Endodermal cell (in vitro differentiated cells): ENCODE measurements around the gene SWT1. TPM values are rescaled to one million over a fixed set of nuclear protein-coding genes. Genes with fewer than 3 reads are reported as not detected.

ENCODE experiments used
- DNase-seq: peaks from one replicate; pipeline ENCODE4 v3.0.0-alpha.2; 2017
- H3K27ac ChIP-seq: 2 replicates; pipeline ENCODE4 v1.5.1; 2013; ENCODE audit warnings: mild to moderate bottlenecking, low read depth, low read length, moderate library complexity
- H3K27me3 ChIP-seq: 2 replicates; pipeline ENCODE4 v1.6.1; 2013; ENCODE audit warnings: mild to moderate bottlenecking, low read length, moderate library complexity; ENCODE audit not compliant: insufficient read depth, control insufficient read depth, poor library complexity, severe bottlenecking
- H3K36me3 ChIP-seq: 2 replicates; pipeline ENCODE4 v1.7.0; 2013; ENCODE audit warnings: mild to moderate bottlenecking, low read length, moderate library complexity; ENCODE audit not compliant: control insufficient read depth, insufficient read depth
- H3K4me1 ChIP-seq: one replicate; pipeline ENCODE4 v1.7.0; 2013; ENCODE audit warnings: low read length; ENCODE audit not compliant: control insufficient read depth, insufficient read depth
- H3K4me3 ChIP-seq: 2 replicates; pipeline ENCODE4 v1.5.1; 2013; ENCODE audit warnings: mild to moderate bottlenecking, low read length, moderate library complexity
- H3K9ac ChIP-seq: 2 replicates; pipeline ENCODE4 v1.6.1; 2013; ENCODE audit warnings: mild to moderate bottlenecking, low read length, moderate library complexity; ENCODE audit not compliant: poor library complexity, severe bottlenecking; ENCODE audit errors: extremely low read depth
- H3K9me3 ChIP-seq: 2 replicates; pipeline ENCODE4 v1.6.1; 2013; ENCODE audit warnings: mild to moderate bottlenecking, low read length, moderate library complexity; ENCODE audit not compliant: control insufficient read depth
- H3K27ac Mint-ChIP-seq: 2 replicates; pipeline ENCODE4 v1.8.0; 2020; ENCODE audit warnings: mixed read lengths
- H3K27me3 Mint-ChIP-seq: 2 replicates; pipeline ENCODE4 v1.8.0; 2021; ENCODE audit warnings: mild to moderate bottlenecking, mixed read lengths; ENCODE audit not compliant: insufficient read depth
- H3K36me3 Mint-ChIP-seq: 2 replicates; pipeline ENCODE4 v1.8.0; 2020; ENCODE audit warnings: low read depth, mixed read lengths
- H3K4me1 Mint-ChIP-seq: 2 replicates; pipeline ENCODE4 v1.8.0; 2020; ENCODE audit warnings: mixed read lengths
- H3K4me3 Mint-ChIP-seq: 2 replicates; pipeline ENCODE4 v1.8.0; 2020; ENCODE audit warnings: mild to moderate bottlenecking, moderate library complexity, mixed read lengths
- H3K9me3 Mint-ChIP-seq: 2 replicates; pipeline ENCODE4 v1.8.0; 2020; ENCODE audit warnings: mild to moderate bottlenecking, mixed read lengths
- CTCF ChIP-seq: fragments of 200-600 bp; sonication (generic); conservative IDR thresholded peaks from 2 replicates; pipeline ENCODE4 v1.5.0; 2021; ENCODE audit warnings: antibody characterized with exemption, mild to moderate bottlenecking
- WGBS, 2 experiments: methylation state at CpG; one replicate each; pipeline versions ENCODE4 v1.1.5 to v1.1.7; 2013; ENCODE audit warnings: missing lambda C conversion rate in 2 of 2, mixed read lengths in 1 of 2; ENCODE audit not compliant: insufficient coverage in 1 of 2, insufficient read length in 1 of 2; 5-methylcytosine and 5-hydroxymethylcytosine counted together
- total RNA-seq, 2 donors: library from RNA; stranded (reverse); fragmentation: NEBNext Ultra II Directional in 1 of 2; extraction: Animal tissue kit (Norgen Biotek cat#: 25700) in 1 of 2; gene quantifications; 2 replicates in 1 of 2; 3 replicates in 1 of 2; pipeline ENCODE4 v1.2.1, GENCODE V29; 2021

The SWT1 gene
- total RNA-seq, 2 donors from 2014 or later = 9.7 to 13.4 TPM

DNA sequence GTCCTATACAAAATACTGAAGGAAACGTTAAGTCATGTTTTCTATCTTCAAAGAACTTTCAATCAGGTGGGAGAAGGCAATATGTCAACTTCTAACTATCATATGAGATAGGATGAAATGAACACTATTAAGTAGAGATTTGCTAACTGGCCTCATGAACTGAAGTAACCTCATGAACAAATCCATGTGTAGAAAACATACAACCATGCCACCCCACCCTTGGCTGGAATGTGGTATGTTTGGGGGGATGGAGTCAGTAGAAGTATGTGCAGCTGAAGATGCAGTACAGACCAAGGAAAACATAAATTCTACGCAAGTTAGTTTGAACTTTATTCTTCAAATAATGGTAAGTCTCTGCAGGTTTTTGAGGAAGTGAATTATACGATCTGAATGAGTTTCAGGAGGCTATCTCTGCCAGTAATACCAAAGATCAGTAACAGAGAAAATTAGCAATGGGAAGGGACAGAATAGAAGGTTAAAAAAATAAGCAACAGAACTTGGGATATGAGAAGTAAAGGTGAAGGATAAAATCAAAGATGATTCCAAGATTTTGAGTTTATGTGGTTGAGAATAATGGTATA is 4.7 kb upstream of the SWT1 start:
- H3K9ac ChIP-seq = no peak overlapping the region
- H3K36me3 Mint-ChIP-seq = peaks cover 15% of the 10 kb centered on the region
- TF ChIP-seq CTCF = no peak
- H3K36me3 ChIP-seq = peaks cover 5% of the 10 kb centered on the region
- WGBS, 2 experiments = 95 to 100% methylated on average over 2 of the region's 3 CpGs
- H3K4me1 ChIP-seq = no peaks in the 10 kb centered on the region
- no peak overlapping the region for H3K4me3 Mint-ChIP-seq
- peaks cover 8% of the 10 kb centered on the region for H3K4me1 Mint-ChIP-seq
- no peaks in the 10 kb centered on the region for H3K9me3 ChIP-seq
- no peaks in the 10 kb centered on the region for H3K9me3 Mint-ChIP-seq
- no peak overlapping the region for H3K27ac Mint-ChIP-seq
- H3K27me3 ChIP-seq = no peaks in the 10 kb centered on the region
- H3K27me3 Mint-ChIP-seq = no peaks in the 10 kb centered on the region
- H3K4me3 ChIP-seq = no peak overlapping the region
- DNase-seq = no peak
- no peak overlapping the region for H3K27ac ChIP-seq

- Mint-ChIP-seq H3K27me3 (no peaks in the 10 kb centered on the region), H3K36me3 (peaks cover 1% of the 10 kb centered on the region), H3K4me1 (peaks cover 17% of the 10 kb centered on the region), H3K27ac (no peak overlapping the region), H3K9me3 (no peaks in the 10 kb centered on the region), H3K4me3 (peak overlapping the region; percentile 87)
- Histone ChIP-seq H3K9ac (no peak overlapping the region), H3K4me3 (peak overlapping the region; percentile 99), H3K27ac (no peak overlapping the region), H3K36me3 (peaks cover 4% of the 10 kb centered on the region), H3K9me3 (no peaks in the 10 kb centered on the region), H3K4me1 (no peaks in the 10 kb centered on the region), H3K27me3 (no peaks in the 10 kb centered on the region)
- WGBS, 2 experiments = 95% methylated on average over 2 of the region's 2 CpGs; no CpG with 5 or more reads in 1 of the 2 experiments
- TF ChIP-seq CTCF = no peak
- DNase-seq = no peak
These were observed 2.0 kb upstream of the SWT1 start for GRCh38 chr1:185154912-185155513.

GRCh38 chr1:185155600-185156287 is 1.2 kb upstream of the SWT1 start:
- WGBS, 2 experiments = 14 to 41% methylated on average over 5 to 11 of the region's 11 CpGs
- Histone ChIP-seq H3K27me3 (no peaks in the 10 kb centered on the region), H3K9ac (peak overlapping the region; percentile 79)

More at GRCh38 chr1:185155600-185156287, 1.2 kb upstream of the SWT1 start:
- Mint-ChIP-seq H3K27me3 (no peaks in the 10 kb centered on the region), H3K4me1 (peaks cover 17% of the 10 kb centered on the region), H3K27ac (peak overlapping the region; percentile 83), H3K9me3 (no peaks in the 10 kb centered on the region), H3K4me3 (peak overlapping the region; percentile 87), H3K36me3 (peaks cover 1% of the 10 kb centered on the region)
- no peaks in the 10 kb centered on the region for H3K9me3 ChIP-seq
- peak overlapping the region; percentile 99 for H3K4me3 ChIP-seq
- H3K27ac ChIP-seq = peak overlapping the region; percentile 94
- no peaks in the 10 kb centered on the region for H3K4me1 ChIP-seq
- H3K36me3 ChIP-seq = no peaks in the 10 kb centered on the region
- no peak for DNase-seq
- no peak for TF ChIP-seq CTCF
